Choroid plexus epithelial cell (primary cell): ENCODE data around the gene PCP2.

Experiments
- DNase-seq: peaks from one replicate; pipeline ENCODE4 v3.0.0-alpha.2; 2010; ENCODE audit warnings: low read depth
- H3K4me3 ChIP-seq: 2 replicates; pipeline ENCODE4 v1.5.1; 2011; ENCODE audit warnings: low read depth, mild to moderate bottlenecking, control low read depth, low read length, moderate library complexity
- CTCF ChIP-seq: conservative IDR thresholded peaks from 2 replicates; pipeline ENCODE4 v1.5.1; 2011; ENCODE audit warnings: low read depth, mild to moderate bottlenecking, control low read depth, inconsistent platforms, low read length, moderate library complexity

The PCP2 gene

GRCh38 chr19:7618348-7618747 is 15.2 kb downstream of the PCP2 start:
- DNase-seq: no peak
- no peak for TF ChIP-seq CTCF

GRCh38 chr19:7617735-7618134 is 15.8 kb downstream of the PCP2 start:
- H3K4me3 ChIP-seq: no peak overlapping the region
- TF ChIP-seq CTCF: no peak
- DNase-seq: no peak

More at GRCh38 chr19:7618348-7618747, 15.2 kb downstream of the PCP2 start:
- no peak overlapping the region for H3K4me3 ChIP-seq

GRCh38 chr19:7617172-7617571 is 16.3 kb downstream of the PCP2 start:
- TF ChIP-seq CTCF: no peak
- no peak for DNase-seq

GRCh38 chr19:7614859-7615741 is 18.4 kb downstream of the PCP2 start:
- no peak for TF ChIP-seq CTCF
- no peak for DNase-seq
- H3K4me3 ChIP-seq: no peak overlapping the region

More at GRCh38 chr19:7617172-7617571, 16.3 kb downstream of the PCP2 start:
- H3K4me3 ChIP-seq: no peak overlapping the region

GRCh38 chr19:7612282-7613274 is 20.9 kb downstream of the PCP2 start:
- H3K4me3 ChIP-seq: no peak overlapping the region
- TF ChIP-seq CTCF: no peak
- DNase-seq: no peak

DNA sequence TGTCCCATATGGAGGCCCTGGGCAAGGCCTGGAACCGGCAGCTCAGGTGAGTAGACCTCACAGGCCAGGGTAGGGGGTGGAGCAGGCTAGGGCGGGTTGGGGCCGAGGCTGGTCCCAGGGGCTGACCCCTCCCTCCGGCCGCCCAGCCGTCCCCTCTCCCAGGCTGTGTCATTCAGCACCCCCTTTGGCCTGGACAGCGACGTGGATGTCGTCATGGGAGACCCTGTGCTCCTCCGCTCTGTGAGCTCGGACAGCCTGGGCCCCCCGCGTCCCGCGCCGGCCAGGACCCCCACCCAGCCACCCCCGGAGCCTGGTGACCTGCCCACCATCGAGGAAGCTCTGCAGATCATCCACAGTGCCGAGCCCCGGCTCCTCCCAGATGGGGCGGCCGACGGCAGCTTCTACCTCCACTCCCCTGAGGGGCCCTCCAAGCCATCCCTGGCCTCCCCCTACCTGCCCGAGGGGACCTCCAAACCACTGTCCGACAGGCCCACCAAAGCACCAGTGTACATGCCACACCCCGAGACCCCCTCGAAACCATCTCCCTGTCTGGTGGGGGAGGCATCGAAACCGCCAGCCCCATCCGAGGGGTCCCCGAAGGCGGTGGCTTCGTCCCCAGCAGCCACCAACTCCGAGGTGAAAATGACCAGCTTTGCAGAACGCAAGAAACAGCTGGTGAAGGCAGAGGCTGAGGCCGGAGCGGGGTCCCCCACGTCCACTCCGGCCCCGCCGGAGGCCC is 21.8 kb downstream of the PCP2 start:
- no peak for DNase-seq
- no peak overlapping the region for H3K4me3 ChIP-seq
- TF ChIP-seq CTCF: no peak
